ENCODE results near the gene AQP1. TPM values are rescaled to one million over a fixed set of nuclear protein-coding genes. Genes with fewer than 3 reads are reported as not detected.

Gene AQP1
- polyA plus RNA-seq, 1 experiment, result 0.32 TPM

DNA sequence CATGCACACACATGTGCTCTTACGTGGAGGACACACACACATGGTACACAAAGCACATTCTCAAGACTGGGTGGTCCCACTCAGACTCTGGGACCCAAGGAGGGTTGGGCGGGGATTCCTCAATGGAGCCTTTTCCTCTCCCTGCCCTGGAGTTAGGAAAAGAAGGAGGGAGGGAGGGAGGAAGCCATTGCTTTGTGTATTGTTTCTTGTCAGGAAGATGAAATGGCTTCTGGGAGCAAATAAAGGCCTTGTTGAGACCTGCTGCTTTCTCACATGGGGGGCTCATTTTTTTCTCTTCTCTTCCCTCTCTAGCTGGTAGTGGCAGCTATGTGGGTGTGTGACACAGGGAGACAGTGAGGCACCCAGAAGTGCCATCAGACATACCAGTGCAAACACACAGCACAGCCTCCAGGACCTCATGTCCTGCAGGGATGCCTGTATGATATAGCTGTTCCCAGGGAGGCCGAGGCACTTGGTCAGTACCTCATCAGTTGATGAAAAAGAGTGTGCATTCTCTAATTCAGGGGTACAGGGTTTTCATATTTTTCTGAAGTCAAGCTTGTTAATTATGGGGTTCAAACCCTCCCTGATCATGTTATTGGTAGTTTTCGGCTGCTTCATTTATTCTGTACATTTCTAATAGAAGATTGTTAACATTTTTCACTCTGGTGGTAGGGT, 5.7 kb downstream of the AQP1 start:
- H3K27ac ChIP-seq (ENCODE audit: low read depth, low read length), result no peak overlapping the region
- POLR2A ChIA-PET, result no interaction called here
- TF ChIP-seq, protein P1, sequence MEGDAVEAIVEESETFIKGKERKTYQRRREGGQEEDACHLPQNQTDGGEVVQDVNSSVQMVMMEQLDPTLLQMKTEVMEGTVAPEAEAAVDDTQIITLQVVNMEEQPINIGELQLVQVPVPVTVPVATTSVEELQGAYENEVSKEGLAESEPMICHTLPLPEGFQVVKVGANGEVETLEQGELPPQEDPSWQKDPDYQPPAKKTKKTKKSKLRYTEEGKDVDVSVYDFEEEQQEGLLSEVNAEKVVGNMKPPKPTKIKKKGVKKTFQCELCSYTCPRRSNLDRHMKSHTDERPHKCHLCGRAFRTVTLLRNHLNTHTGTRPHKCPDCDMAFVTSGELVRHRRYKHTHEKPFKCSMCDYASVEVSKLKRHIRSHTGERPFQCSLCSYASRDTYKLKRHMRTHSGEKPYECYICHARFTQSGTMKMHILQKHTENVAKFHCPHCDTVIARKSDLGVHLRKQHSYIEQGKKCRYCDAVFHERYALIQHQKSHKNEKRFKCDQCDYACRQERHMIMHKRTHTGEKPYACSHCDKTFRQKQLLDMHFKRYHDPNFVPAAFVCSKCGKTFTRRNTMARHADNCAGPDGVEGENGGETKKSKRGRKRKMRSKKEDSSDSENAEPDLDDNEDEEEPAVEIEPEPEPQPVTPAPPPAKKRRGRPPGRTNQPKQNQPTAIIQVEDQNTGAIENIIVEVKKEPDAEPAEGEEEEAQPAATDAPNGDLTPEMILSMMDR (IDR thresholded peaks at IDR 0.05; ENCODE audit: low read depth, low read length), result no peak
- CTCF ChIA-PET, result interaction anchor here (1.5 kb wide), 1 partner anchor 21 kb away, joined by 10 read pairs; no protein-coding TSS in a partner anchor
- DNase-seq (ENCODE audit: low read depth, low spot score), result no peak
- no peaks in the 10 kb centered on the region; the same call in 1 of the 2 replicates for H3K9me3 ChIP-seq (ENCODE audit: control insufficient read depth, insufficient read depth, low read length)
- H3K27me3 ChIP-seq (ENCODE audit: control insufficient read depth, insufficient read depth, low read length), result peaks cover 3% of the 10 kb centered on the region
- H3K4me3 ChIP-seq (ENCODE audit: low read depth, low read length), result no peak overlapping the region

DNA sequence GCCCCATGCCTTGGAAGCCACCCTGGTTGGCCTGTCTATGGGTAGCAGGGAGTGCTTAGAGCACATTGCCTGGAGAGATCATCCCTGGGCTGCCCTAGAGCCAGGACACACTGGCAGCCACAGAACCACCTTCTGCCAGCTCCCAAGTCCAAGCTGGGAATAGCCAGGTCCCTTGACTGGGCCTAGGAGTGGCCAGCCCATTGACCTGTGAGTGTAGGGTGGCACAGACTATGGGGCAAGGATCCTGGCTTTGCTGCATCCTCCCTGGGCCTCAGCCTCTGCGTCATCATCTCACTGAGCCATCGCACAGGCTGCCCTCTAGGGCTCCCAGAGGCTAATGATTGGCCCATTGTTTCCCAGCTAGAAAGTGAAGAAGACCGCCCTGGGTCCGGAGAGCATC, 7.0 kb downstream of the AQP1 start:
- POLR2A ChIA-PET, result no interaction called here
- DNase-seq (ENCODE audit: low read depth, low spot score), result no peak
- CTCF ChIA-PET, result interaction anchor here (0.6 to 3.0 kb wide), 3 partner anchors 16 to 65 kb away, joined by 3 to 15 read pairs (median 3); no protein-coding TSS in a partner anchor

DNA sequence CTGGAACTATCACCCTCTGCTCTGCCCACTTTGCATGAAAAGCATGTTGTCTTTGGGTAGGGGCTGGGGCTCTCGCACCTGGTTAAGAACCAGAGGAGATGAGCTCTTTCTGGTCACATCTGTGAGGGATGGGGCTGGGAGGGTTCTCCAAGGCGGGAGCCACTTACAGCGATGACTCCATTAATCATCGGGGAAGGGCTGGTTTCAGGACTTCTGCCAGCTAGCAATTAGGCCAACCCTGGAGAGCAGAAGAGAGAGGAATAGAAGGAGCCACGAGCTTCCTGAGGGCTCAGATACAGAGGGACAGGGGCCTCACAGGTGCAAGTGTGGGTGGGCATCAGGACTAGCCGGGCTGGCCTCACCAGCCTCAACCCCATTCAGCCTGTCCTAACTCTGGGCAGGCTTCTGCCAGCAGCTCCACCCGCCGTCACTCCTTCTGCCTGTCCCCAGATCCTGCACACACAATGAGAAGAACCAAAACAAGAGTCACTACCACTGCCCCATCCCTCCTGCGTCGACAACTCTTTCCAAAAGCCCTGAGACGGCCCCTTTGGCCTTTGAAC, 8.4 kb downstream of the AQP1 start:
- TF ChIP-seq, protein P1 (IDR thresholded peaks at IDR 0.05; ENCODE audit: low read depth, low read length), result no peak
- CTCF ChIA-PET, result interaction anchor here (3.0 kb wide), 1 partner anchor 18 kb away, joined by 15 read pairs; no protein-coding TSS in a partner anchor
- H3K4me3 ChIP-seq (ENCODE audit: low read depth, low read length), result no peak overlapping the region
- H3K27me3 ChIP-seq (ENCODE audit: control insufficient read depth, insufficient read depth, low read length), result no peaks in the 10 kb centered on the region
- H3K27ac ChIP-seq (ENCODE audit: low read depth, low read length), result no peak overlapping the region
- H3K9me3 ChIP-seq (ENCODE audit: control insufficient read depth, insufficient read depth, low read length), result no peaks in the 10 kb centered on the region; the same call in 1 of the 2 replicates
- no peak for DNase-seq (ENCODE audit: low read depth, low spot score)
- POLR2A ChIA-PET, result no interaction called here

More for the DNA sequence above, 7.0 kb downstream of the AQP1 start:
- H3K27me3 ChIP-seq (ENCODE audit: control insufficient read depth, insufficient read depth, low read length), result no peaks in the 10 kb centered on the region
- H3K27ac ChIP-seq (ENCODE audit: low read depth, low read length), result no peak overlapping the region
- H3K4me3 ChIP-seq (ENCODE audit: low read depth, low read length), result no peak overlapping the region
- no peaks in the 10 kb centered on the region; the same call in 1 of the 2 replicates for H3K9me3 ChIP-seq (ENCODE audit: control insufficient read depth, insufficient read depth, low read length)
- TF ChIP-seq, protein P1 (IDR thresholded peaks at IDR 0.05; ENCODE audit: low read depth, low read length), result no peak

DNA sequence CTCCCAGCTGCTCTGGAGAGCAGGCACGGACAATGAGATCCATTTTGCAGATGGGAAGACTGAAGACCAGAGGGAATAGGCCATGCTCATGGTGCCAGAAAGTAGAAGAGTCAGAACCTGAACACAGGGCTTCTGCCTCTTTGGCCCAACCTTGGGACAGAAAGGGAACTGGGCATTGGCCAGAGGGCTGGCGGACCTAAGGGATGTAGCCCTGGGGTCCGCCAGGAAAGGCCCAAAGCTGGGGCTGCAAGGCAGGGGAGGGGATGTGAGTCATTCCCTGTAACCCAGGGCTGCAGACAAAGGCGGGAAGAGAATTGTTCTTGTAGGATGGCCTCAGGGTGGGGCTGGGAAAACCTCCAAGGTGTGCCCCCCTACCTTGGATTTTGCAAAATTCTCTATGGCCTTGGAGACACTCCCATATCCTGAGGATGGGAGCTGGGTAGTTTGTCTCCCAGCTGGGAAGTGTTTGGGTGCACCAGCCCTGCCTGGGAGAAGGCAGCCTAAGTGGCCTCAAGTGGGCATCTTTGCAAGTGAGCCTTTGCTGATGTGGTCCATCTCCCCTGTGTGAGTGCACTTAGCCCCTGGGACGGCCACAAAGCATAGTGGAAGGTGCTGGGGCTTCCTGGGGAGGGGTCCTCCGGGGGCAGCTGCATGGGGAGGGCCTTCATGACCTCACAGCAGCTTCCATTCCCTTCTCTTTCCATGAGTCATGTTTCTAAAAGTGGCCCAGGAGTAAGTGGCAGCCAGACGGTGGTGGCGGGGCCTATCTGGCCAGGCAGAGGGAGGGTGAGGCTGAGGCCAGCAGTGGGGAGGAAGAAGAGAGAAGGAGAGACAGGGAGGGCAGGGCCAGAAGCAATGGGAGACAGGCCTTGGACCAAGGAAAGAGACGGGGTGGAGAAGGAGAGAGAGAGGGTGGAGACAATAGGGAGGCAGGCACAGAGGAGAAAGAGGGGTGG, 9.2 kb downstream of the AQP1 start:
- H3K9me3 ChIP-seq (ENCODE audit: control insufficient read depth, insufficient read depth, low read length), result no peaks in the 10 kb centered on the region; the same call in 1 of the 2 replicates
- DNase-seq (ENCODE audit: low read depth, low spot score), result no peak
- H3K4me3 ChIP-seq (ENCODE audit: low read depth, low read length), result no peak overlapping the region
- no peaks in the 10 kb centered on the region for H3K27me3 ChIP-seq (ENCODE audit: control insufficient read depth, insufficient read depth, low read length)
- no peak overlapping the region for H3K27ac ChIP-seq (ENCODE audit: low read depth, low read length)
- ChIA-PET POLR2A (no interaction called here), CTCF (interaction anchor here (1.7 to 3.0 kb wide), 2 partner anchors 18 to 214 kb away, joined by 4 to 15 read pairs; no protein-coding TSS in a partner anchor)
- TF ChIP-seq, protein P1 (IDR thresholded peaks at IDR 0.05; ENCODE audit: low read depth, low read length), result no peak

Measured in AG04450 (cell line).